Measurements from ENCODE around the gene CS. TPM values are rescaled to one million over a fixed set of nuclear protein-coding genes. Genes with fewer than 3 reads are reported as not detected.

Gene CS
- total and polyA plus RNA-seq, 4 experiments from 2014 or later = 73.1 to 136 (median 116) TPM

- Mint-ChIP-seq H3K27ac (peak overlapping the region; percentile 95 to 99 (median 98)), H3K27me3 (no peaks in the 10 kb centered on the region), H3K4me1 (peaks cover 31 to 67% (median 52%) of the 10 kb centered on the region in 4 donors), H3K9me3 (no peaks in the 10 kb centered on the region), H3K36me3 (peaks cover 0 to 27% of the 10 kb centered on the region in 2 donors), H3K4me3 (peak overlapping the region; percentile 90 to 97 (median 96))
- peaks cover 4% of the 10 kb centered on the region for H3K36me3 ChIP-seq (ENCODE audit: insufficient read depth, low read length)
- CTCF ChIA-PET (ENCODE audit: partially characterized antibody) = interaction anchor here (1.3 to 1.6 kb wide), 4 partner anchors 17 to 165 kb away, joined by 4 to 6 read pairs (median 6); partner anchors contain the start of genes CNPY2, RNF41 and STAT2
- peak; percentile 38 to 67 (median 49) for DNase-seq
- intact Hi-C loops (cut with micrococcal nuclease) = loop anchor here (1.0 kb wide), 1 partner anchor 8 kb away; no protein-coding TSS in a partner anchor
- no peaks in the 10 kb centered on the region for H3K9me3 ChIP-seq (ENCODE audit: control insufficient read depth in 1 of 2, low read length in 2 of 2)
- H3K27me3 ChIP-seq (ENCODE audit: insufficient read depth, low read length) = no peaks in the 10 kb centered on the region
- H3K4me3 ChIP-seq (ENCODE audit: low read length in 2 of 2) = peak overlapping the region; percentile 79 to 83
- H3K4me1 ChIP-seq (ENCODE audit: insufficient read depth, low read length) = peaks cover 57% of the 10 kb centered on the region
- POLR2A ChIA-PET (ENCODE audit: partially characterized antibody) = interaction anchor here (0.6 to 2.8 kb wide), 17 partner anchors 8 to 427 kb away, joined by 3 to 11 read pairs (median 4); partner anchors contain the start of genes ANKRD52, CNPY2, ESYT1 and IL23A
- peak overlapping the region; percentile 99 for H3K27ac ChIP-seq (ENCODE audit: low read depth, low read length)
Observed at GRCh38 chr12:56299308-56299852, 750 bp downstream of the CS start.

GRCh38 chr12:56298828-56299227 lies 1.3 kb downstream of the CS start:
- Mint-ChIP-seq H3K4me3 (peak overlapping the region; percentile 90 to 97 (median 96)), H3K27me3 (no peaks in the 10 kb centered on the region), H3K27ac (peak overlapping the region; percentile 95 to 99 (median 98)), H3K36me3 (peaks cover 0 to 30% of the 10 kb centered on the region in 2 donors), H3K4me1 (peaks cover 34 to 71% (median 55%) of the 10 kb centered on the region in 4 donors), H3K9me3 (no peaks in the 10 kb centered on the region)
- POLR2A ChIA-PET (ENCODE audit: partially characterized antibody) = interaction anchor here (0.8 to 2.8 kb wide), 14 partner anchors 8 to 427 kb away, joined by 3 to 11 read pairs (median 4); partner anchors contain the start of genes ANKRD52, CNPY2, ESYT1 and IL23A
- H3K4me3 ChIP-seq (ENCODE audit: low read length in 2 of 2) = peak overlapping the region; percentile 79 to 83
- CTCF ChIA-PET (ENCODE audit: partially characterized antibody) = interaction anchor here (0.9 to 2.3 kb wide), 8 partner anchors 10 to 175 kb away, joined by 3 to 7 read pairs (median 6); partner anchors contain the start of genes CNPY2, RNF41, SMARCC2 and STAT2
- H3K9me3 ChIP-seq (ENCODE audit: control insufficient read depth in 1 of 2, low read length in 2 of 2) = no peaks in the 10 kb centered on the region
- no peaks in the 10 kb centered on the region for H3K27me3 ChIP-seq (ENCODE audit: insufficient read depth, low read length)
- H3K36me3 ChIP-seq (ENCODE audit: insufficient read depth, low read length) = peaks cover 4% of the 10 kb centered on the region
- intact Hi-C loops (cut with micrococcal nuclease) = loop anchor here (1.0 kb wide), 1 partner anchor 8 kb away; no protein-coding TSS in a partner anchor
- peak overlapping the region; percentile 99 for H3K27ac ChIP-seq (ENCODE audit: low read depth, low read length)
- DNase-seq = peak in 1 of 5 donors; percentile 8
- H3K4me1 ChIP-seq (ENCODE audit: insufficient read depth, low read length) = peaks cover 61% of the 10 kb centered on the region

GRCh38 chr12:56297400-56297799 lies 2.7 kb downstream of the CS start:
- Mint-ChIP-seq H3K36me3 (peaks cover 3 to 35% of the 10 kb centered on the region in 2 donors), H3K27ac (peak overlapping the region in 5 of 7 donors; percentile 47 to 98 (median 79)), H3K27me3 (no peaks in the 10 kb centered on the region), H3K9me3 (no peaks in the 10 kb centered on the region), H3K4me1 (peaks cover 37 to 78% (median 60%) of the 10 kb centered on the region in 4 donors), H3K4me3 (peak overlapping the region in 5 of 8 donors; percentile 19 to 59 (median 28))
- no peaks in the 10 kb centered on the region for H3K27me3 ChIP-seq (ENCODE audit: insufficient read depth, low read length)
- peaks cover 68% of the 10 kb centered on the region for H3K4me1 ChIP-seq (ENCODE audit: insufficient read depth, low read length)
- H3K9me3 ChIP-seq (ENCODE audit: control insufficient read depth in 1 of 2, low read length in 2 of 2) = no peaks in the 10 kb centered on the region
- intact Hi-C loops (cut with micrococcal nuclease) = no loop called here
- no peak overlapping the region for H3K27ac ChIP-seq (ENCODE audit: low read depth, low read length)
- H3K4me3 ChIP-seq (ENCODE audit: low read length in 2 of 2) = no peak overlapping the region
- ChIA-PET POLR2A (ENCODE audit: partially characterized antibody) (interaction anchor here (0.7 to 1.5 kb wide), 5 partner anchors 18 to 172 kb away, joined by 3 to 5 read pairs (median 3); partner anchors contain the start of genes CNPY2, COQ10A and TIMELESS), CTCF (ENCODE audit: partially characterized antibody) (interaction anchor here (1.1 to 2.3 kb wide), 6 partner anchors 10 to 108 kb away, joined by 3 to 7 read pairs (median 4); partner anchors contain the start of genes COQ10A, SMARCC2 and STAT2)
- DNase-seq = no peak
- H3K36me3 ChIP-seq (ENCODE audit: insufficient read depth, low read length) = peaks cover 6% of the 10 kb centered on the region

DNA sequence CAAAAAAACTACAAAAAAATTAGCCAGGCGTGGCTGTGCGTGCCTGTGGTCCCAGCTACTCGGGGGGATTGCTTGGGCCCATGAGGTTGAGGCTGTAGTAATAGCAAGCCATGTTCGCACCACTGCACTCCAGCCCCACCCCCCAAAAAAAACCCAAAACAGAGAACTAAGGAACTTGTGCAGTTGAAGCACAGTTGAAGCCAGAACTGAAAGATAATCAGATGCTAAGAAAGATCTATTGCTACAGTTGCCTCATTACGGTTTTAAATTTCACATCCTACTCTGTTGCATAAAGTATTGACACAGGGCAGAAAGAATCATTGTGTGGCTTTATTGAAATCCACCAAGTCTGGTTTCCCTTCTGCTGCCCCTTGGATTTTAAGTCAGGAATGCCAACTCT lies 3.8 kb downstream of the CS start:
- Mint-ChIP-seq H3K27me3 (no peaks in the 10 kb centered on the region), H3K36me3 (peaks cover 4 to 39% of the 10 kb centered on the region in 2 donors), H3K4me3 (peak overlapping the region in 1 of 8 donors; percentile 70), H3K27ac (peak overlapping the region in 6 of 7 donors; percentile 21 to 96 (median 40)), H3K9me3 (no peaks in the 10 kb centered on the region), H3K4me1 (peaks cover 38 to 75% (median 57%) of the 10 kb centered on the region in 4 donors)
- ChIA-PET CTCF (ENCODE audit: partially characterized antibody) (interaction anchor here (1.2 kb wide), 1 partner anchor 30 kb away, joined by 3 read pairs; the partner anchor contains the start of gene COQ10A), POLR2A (ENCODE audit: partially characterized antibody) (interaction anchor here (1.5 kb wide), 1 partner anchor 20 kb away, joined by 5 read pairs; the partner anchor contains the start of gene CNPY2)
- Histone ChIP-seq H3K27ac (ENCODE audit: low read depth, low read length) (no peak overlapping the region), H3K9me3 (ENCODE audit: control insufficient read depth in 1 of 2, low read length in 2 of 2) (no peaks in the 10 kb centered on the region), H3K4me1 (ENCODE audit: insufficient read depth, low read length) (peaks cover 66% of the 10 kb centered on the region), H3K4me3 (ENCODE audit: low read length in 2 of 2) (no peak overlapping the region), H3K27me3 (ENCODE audit: insufficient read depth, low read length) (no peaks in the 10 kb centered on the region), H3K36me3 (ENCODE audit: insufficient read depth, low read length) (peaks cover 9% of the 10 kb centered on the region)
- no peak for DNase-seq
- intact Hi-C loops (cut with micrococcal nuclease) = no loop called here

DNA sequence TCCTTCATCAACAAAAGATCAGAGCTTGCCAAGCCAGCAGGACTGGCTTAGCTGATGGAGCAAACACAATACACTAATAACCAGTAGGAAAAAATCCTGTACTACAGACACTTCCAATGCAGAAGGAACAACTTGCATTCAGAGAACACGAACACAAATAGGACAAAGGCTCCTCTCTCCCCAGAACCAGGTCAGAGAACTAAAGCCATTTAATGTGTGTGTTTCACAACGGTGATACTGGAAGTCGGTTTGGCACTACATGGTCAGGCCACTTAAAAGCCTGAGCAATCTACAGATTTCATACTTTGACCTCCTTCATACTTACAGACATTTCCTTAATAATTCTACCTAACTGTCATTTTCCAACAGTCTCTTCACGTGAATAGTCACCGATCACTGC lies 6.3 kb downstream of the CS start:
- H3K4me1 ChIP-seq (ENCODE audit: insufficient read depth, low read length) = peaks cover 56% of the 10 kb centered on the region
- H3K4me1 Mint-ChIP-seq = peaks cover 34 to 69% (median 47%) of the 10 kb centered on the region in 4 donors
- no peak for DNase-seq
- H3K4me3 ChIP-seq (ENCODE audit: low read length in 2 of 2) = no peak overlapping the region
- H3K9me3 Mint-ChIP-seq = no peaks in the 10 kb centered on the region
- H3K27me3 ChIP-seq (ENCODE audit: insufficient read depth, low read length) = no peaks in the 10 kb centered on the region
- no peaks in the 10 kb centered on the region for H3K27me3 Mint-ChIP-seq
- no peak overlapping the region for H3K4me3 Mint-ChIP-seq
- no peaks in the 10 kb centered on the region for H3K9me3 ChIP-seq (ENCODE audit: control insufficient read depth in 1 of 2, low read length in 2 of 2)
- CTCF ChIA-PET (ENCODE audit: partially characterized antibody) = interaction anchor here (1.0 kb wide), 1 partner anchor 10 kb away, joined by 3 read pairs; no protein-coding TSS in a partner anchor
- no peak overlapping the region for H3K27ac ChIP-seq (ENCODE audit: low read depth, low read length)
- H3K27ac Mint-ChIP-seq = peak overlapping the region in 2 of 7 donors; percentile 16 to 60
- POLR2A ChIA-PET (ENCODE audit: partially characterized antibody) = no interaction called here
- peaks cover 14% of the 10 kb centered on the region for H3K36me3 ChIP-seq (ENCODE audit: insufficient read depth, low read length)
- intact Hi-C loops (cut with micrococcal nuclease) = no loop called here
- H3K36me3 Mint-ChIP-seq = peaks cover 11 to 34% of the 10 kb centered on the region in 2 donors

DNA sequence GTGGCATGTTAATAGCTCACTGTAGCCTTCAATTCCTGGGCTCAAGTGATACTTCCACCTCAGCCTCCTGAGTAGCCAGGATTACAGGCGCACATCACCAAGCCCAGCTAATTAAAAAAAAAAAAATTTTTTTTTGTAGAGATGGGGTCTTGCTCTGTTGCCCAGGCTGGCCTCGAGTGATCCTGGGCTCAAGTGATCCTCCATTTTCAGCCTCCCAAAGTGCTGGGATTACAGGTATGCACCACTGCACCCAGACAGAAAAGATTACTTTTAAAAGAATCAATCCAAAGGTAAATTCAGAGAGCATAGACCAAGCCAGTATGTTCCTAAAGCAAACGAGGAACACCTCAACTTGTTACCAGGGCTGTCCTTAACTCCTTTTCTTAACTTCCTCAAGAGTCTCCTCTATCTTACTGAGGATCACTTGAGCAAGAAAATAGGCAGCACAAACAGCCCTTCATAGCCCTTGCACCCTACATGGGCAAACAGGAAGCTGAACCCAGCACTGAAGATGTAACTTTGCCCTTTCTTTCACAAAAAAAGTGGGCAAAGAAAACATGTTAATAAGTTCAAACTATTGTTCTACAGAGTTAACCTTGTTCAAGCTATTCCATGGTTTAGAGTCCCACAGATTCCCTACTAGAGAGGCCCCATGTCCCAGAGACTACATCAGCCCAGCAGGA lies 11.3 kb downstream of the CS start:
- Mint-ChIP-seq H3K4me1 (peaks cover 15 to 35% (median 24%) of the 10 kb centered on the region in 4 donors), H3K27ac (peak overlapping the region in 2 of 7 donors; percentile 29 to 66), H3K4me3 (no peak overlapping the region), H3K36me3 (peaks cover 21 to 36% of the 10 kb centered on the region in 2 donors), H3K27me3 (no peaks in the 10 kb centered on the region), H3K9me3 (no peaks in the 10 kb centered on the region)
- Histone ChIP-seq H3K4me1 (ENCODE audit: insufficient read depth, low read length) (peaks cover 23% of the 10 kb centered on the region), H3K4me3 (ENCODE audit: low read length in 2 of 2) (no peak overlapping the region), H3K9me3 (ENCODE audit: control insufficient read depth in 1 of 2, low read length in 2 of 2) (no peaks in the 10 kb centered on the region), H3K27me3 (ENCODE audit: insufficient read depth, low read length) (no peaks in the 10 kb centered on the region), H3K27ac (ENCODE audit: low read depth, low read length) (no peak overlapping the region), H3K36me3 (ENCODE audit: insufficient read depth, low read length) (peaks cover 26% of the 10 kb centered on the region)
- CTCF ChIA-PET (ENCODE audit: partially characterized antibody) = interaction anchor here (0.6 to 1.5 kb wide), 3 partner anchors 10 to 175 kb away, joined by 3 to 8 read pairs (median 4); no protein-coding TSS in a partner anchor
- intact Hi-C loops (cut with micrococcal nuclease) = no loop called here
- DNase-seq = no peak
- POLR2A ChIA-PET (ENCODE audit: partially characterized antibody) = interaction anchor here (1.0 to 1.5 kb wide), 2 partner anchors 10 to 67 kb away, joined by 3 read pairs; partner anchors contain the start of gene RNF41

Data from CD4-positive, alpha-beta memory T cell (primary cell).